ENCODE data around the gene E2F8. TPM values are rescaled to one million over a fixed set of nuclear protein-coding genes. Genes with fewer than 3 reads are reported as not detected.

The E2F8 gene
- total RNA-seq, 1 donor from 2014 or later: 0.96 TPM

DNA sequence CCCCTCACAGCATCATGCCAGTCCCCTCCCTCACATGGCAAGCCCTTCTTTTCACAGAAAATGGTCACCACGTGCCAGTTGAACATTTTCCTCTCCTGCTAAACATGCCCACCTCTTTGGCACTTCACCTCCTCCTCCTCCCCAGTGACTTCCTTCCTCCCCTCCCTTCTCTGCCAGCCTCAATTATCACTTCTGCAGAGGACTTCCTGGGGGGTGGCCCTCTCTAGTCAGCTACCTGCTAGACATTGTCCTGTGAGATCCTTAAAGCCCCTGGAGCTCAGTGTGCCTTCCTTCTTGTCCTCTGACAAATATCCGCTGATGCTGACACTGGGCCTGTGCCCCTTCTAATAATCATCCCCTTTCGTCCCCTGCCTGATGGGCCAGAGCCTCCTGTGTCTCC is 43.2 kb upstream of the E2F8 start:
- TF ChIP-seq, protein P1, sequence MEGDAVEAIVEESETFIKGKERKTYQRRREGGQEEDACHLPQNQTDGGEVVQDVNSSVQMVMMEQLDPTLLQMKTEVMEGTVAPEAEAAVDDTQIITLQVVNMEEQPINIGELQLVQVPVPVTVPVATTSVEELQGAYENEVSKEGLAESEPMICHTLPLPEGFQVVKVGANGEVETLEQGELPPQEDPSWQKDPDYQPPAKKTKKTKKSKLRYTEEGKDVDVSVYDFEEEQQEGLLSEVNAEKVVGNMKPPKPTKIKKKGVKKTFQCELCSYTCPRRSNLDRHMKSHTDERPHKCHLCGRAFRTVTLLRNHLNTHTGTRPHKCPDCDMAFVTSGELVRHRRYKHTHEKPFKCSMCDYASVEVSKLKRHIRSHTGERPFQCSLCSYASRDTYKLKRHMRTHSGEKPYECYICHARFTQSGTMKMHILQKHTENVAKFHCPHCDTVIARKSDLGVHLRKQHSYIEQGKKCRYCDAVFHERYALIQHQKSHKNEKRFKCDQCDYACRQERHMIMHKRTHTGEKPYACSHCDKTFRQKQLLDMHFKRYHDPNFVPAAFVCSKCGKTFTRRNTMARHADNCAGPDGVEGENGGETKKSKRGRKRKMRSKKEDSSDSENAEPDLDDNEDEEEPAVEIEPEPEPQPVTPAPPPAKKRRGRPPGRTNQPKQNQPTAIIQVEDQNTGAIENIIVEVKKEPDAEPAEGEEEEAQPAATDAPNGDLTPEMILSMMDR (IDR thresholded peaks at IDR 0.05): no peak
- Histone ChIP-seq H3K9me3 (no peaks in the 10 kb centered on the region), H3K27ac (no peak overlapping the region), H3K4me1 (no peaks in the 10 kb centered on the region), H3K36me3 (no peaks in the 10 kb centered on the region), H3K4me3 (no peak overlapping the region), H3K27me3 (no peaks in the 10 kb centered on the region)
- intact Hi-C loops (cut with DNase I): no loop called here
- DNase-seq (ENCODE audit: low spot score in 2 of 2): no peak

DNA sequence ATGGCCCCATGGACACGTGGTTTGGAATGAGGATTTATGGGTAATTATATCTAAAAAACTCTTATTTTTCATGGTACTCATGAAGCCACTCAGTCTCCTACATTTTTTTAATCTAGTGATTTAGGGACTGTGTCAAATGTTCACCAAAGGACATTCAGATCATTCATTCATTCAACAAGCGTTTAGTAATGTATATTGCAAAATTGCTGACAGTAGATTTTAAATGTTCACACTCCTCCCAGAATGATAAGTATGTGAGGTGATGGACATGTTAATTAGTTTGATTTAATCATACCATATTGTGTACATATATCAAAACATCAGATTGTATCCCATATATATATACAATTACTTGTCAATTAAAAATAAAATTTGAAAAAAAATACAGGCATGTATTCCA is 40.8 kb upstream of the E2F8 start:
- intact Hi-C loops (cut with DNase I): no loop called here
- Histone ChIP-seq H3K4me1 (no peaks in the 10 kb centered on the region), H3K9me3 (no peaks in the 10 kb centered on the region), H3K4me3 (no peak overlapping the region), H3K27me3 (no peaks in the 10 kb centered on the region), H3K36me3 (no peaks in the 10 kb centered on the region), H3K27ac (no peak overlapping the region)
- DNase-seq (ENCODE audit: low spot score in 2 of 2): no peak
- TF ChIP-seq, protein P1 (IDR thresholded peaks at IDR 0.05): no peak

DNA sequence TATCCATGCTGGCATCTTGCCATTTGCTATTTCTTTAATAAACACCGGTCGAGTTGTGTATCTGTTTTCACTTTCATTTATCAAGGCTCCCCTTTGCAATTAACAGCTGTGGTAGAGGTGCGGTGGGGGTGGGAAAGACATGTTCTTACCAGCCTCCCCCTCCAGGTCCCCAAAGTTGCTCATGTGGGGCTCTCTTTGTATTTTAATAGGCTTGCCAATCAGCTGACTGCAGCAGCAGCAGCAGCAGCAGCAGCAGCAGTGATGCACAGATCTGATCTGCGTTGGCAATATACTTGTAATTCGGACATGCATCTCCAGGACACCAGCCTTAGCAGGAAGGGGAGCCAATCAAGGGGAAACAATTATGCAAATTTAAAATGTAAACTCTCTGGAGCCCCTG is 40.3 kb upstream of the E2F8 start:
- Histone ChIP-seq H3K4me3 (no peak overlapping the region), H3K27me3 (no peaks in the 10 kb centered on the region), H3K9me3 (no peaks in the 10 kb centered on the region), H3K4me1 (no peaks in the 10 kb centered on the region), H3K27ac (no peak overlapping the region), H3K36me3 (no peaks in the 10 kb centered on the region)
- no peak for DNase-seq (ENCODE audit: low spot score in 2 of 2)
- intact Hi-C loops (cut with DNase I): no loop called here
- TF ChIP-seq, protein P1 (IDR thresholded peaks at IDR 0.05): no peak

DNA sequence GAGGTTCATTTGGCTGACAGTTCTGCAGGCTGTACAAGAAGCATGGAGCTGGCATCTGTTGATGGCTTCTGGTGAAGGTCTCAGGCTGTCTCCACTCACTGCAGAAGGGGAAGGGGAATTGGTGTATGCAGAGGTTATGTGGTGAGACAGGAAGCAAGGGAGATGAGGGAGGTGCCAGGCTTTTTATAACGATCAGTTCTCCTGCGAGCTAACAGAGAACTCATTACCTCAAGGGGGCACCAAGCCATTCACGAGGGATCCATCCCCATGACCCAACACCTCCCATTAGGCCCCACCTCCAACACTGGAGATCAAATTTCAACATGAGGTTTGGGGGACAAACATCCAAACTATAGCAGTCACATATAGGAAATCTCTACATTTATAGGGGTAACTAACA is 38.7 kb upstream of the E2F8 start:
- Histone ChIP-seq H3K4me1 (no peaks in the 10 kb centered on the region), H3K4me3 (no peak overlapping the region), H3K27ac (no peak overlapping the region), H3K36me3 (no peaks in the 10 kb centered on the region), H3K9me3 (no peaks in the 10 kb centered on the region), H3K27me3 (no peaks in the 10 kb centered on the region)
- no peak for DNase-seq (ENCODE audit: low spot score in 2 of 2)
- intact Hi-C loops (cut with DNase I): no loop called here
- TF ChIP-seq, protein P1 (IDR thresholded peaks at IDR 0.05): no peak

DNA sequence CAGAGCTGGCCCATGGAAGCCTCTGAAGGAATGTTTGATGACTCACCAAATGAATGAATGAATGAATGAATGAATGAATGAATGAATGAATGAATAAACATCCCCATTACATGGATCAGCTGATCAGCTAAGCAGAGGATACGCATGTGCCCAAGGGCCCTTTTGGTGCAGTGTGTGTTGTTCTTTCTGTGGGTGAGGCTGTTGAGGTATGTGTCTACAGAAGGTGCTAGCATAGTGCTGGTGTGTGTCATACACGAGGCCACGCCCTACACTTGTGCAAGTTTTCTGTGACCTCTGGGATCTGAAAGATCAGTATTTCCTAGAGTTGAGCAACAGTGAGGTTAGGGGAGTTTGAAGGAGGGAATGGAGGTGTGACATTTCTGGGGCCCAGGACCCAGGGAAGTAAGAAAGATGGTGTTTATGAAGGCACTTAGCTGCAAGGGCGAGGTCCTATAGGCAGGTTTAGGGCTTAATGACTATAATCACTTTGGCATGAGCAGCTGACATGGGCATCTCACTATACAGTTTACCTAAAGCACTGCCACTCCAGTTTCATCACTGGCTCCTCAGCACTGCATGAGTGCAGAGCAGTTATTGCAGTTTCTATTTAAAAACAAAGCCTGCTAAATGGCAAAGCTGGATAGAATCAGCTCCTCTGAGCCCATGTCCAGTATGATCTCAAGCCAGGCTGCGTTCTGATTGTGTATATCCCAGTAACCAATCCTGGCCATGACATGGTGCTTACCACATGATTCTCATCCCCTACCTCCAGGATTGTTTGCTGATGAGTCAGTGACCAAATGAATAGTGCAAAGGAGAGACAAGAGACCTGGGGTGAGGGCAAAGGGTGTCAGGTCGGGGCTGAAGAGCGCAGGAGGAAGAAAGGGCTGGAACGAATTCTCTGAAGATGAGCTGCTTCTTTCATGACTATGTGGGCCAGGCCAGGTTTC is 36.4 kb upstream of the E2F8 start:
- intact Hi-C loops (cut with DNase I): no loop called here
- no peaks in the 10 kb centered on the region for H3K9me3 ChIP-seq
- H3K27ac ChIP-seq: no peak overlapping the region
- TF ChIP-seq, protein P1 (IDR thresholded peaks at IDR 0.05): no peak
- H3K36me3 ChIP-seq: no peaks in the 10 kb centered on the region
- no peaks in the 10 kb centered on the region for H3K4me1 ChIP-seq
- no peak overlapping the region for H3K4me3 ChIP-seq
- no peaks in the 10 kb centered on the region for H3K27me3 ChIP-seq
- no peak for DNase-seq (ENCODE audit: low spot score in 2 of 2)

Data from ascending aorta (tissue), 2 donors.